Caco-2 (cell line): ENCODE measurements around the gene OR8H3. TPM values are rescaled to one million over a fixed set of nuclear protein-coding genes. Genes with fewer than 3 reads are reported as not detected.
A peak's percentile ranks its signal among the peaks of the same experiment; 100 is the strongest.

ENCODE experiments used
- BruUV-seq: library from RNA; stranded (reverse); fragments of 400-500 nt; replicated peaks from 2 replicates; lab custom pipeline; 2021; lab: Mats Ljungman, UMichigan
- CTCF ChIA-PET: fragments of 300-600 bp; sonication (Branson Sonifier 250); formaldehyde crosslinking; loops from one replicate; lab custom pipeline; 2022; ENCODE audit warnings: antibody characterized with exemption; lab: Charles Lee
- POLR2A ChIA-PET: fragments of 300-600 bp; sonication (Branson Sonifier 250); formaldehyde crosslinking; loops from one replicate; lab custom pipeline; 2022; ENCODE audit warnings: antibody characterized with exemption; lab: Charles Lee
- DNase-seq, 2 experiments: peaks; one replicate each; pipeline versions ENCODE4 v3.0.0 to v3.0.0-alpha.2; 2020 to 2022
- H3K27me3 ChIP-seq: replicated peaks from 2 replicates; pipeline ENCODE4 v1.6.0; 2011; ENCODE audit warnings: low read length; ENCODE audit not compliant: control insufficient read depth, insufficient read depth
- H3K36me3 ChIP-seq: 2 replicates; pipeline ENCODE4 v1.5.1; 2011; ENCODE audit warnings: low read length; ENCODE audit not compliant: control insufficient read depth, insufficient read depth
- H3K4me1 ChIP-seq: fragments of 250-450 bp; sonication (Bioruptor Pico); 2 replicates; pipeline ENCODE4 v1.5.1; 2020; ENCODE audit warnings: mild to moderate bottlenecking
- H3K4me3 ChIP-seq: 2 replicates; pipeline ENCODE4 v1.5.1; 2011; ENCODE audit warnings: low read depth, mild to moderate bottlenecking, control low read depth, low read length
- H3K9me3 ChIP-seq: fragments of 250-450 bp; sonication (Bioruptor Pico); 2 replicates; pipeline ENCODE4 v1.5.1; 2020; ENCODE audit warnings: mild to moderate bottlenecking, moderate library complexity
- H3K27ac Mint-ChIP-seq: one replicate; pipeline ENCODE4 v1.8.0; 2022; ENCODE audit warnings: mixed read lengths; ENCODE audit not compliant: unreplicated experiment
- H3K27me3 Mint-ChIP-seq: one replicate; pipeline ENCODE4 v1.8.0; 2022; ENCODE audit warnings: mixed read lengths; ENCODE audit not compliant: insufficient read depth, unreplicated experiment
- H3K36me3 Mint-ChIP-seq: one replicate; pipeline ENCODE4 v1.8.0; 2022; ENCODE audit warnings: mild to moderate bottlenecking, mixed read lengths; ENCODE audit not compliant: insufficient read depth, unreplicated experiment
- H3K4me1 Mint-ChIP-seq: one replicate; pipeline ENCODE4 v1.8.0; 2022; ENCODE audit warnings: low read depth, mixed read lengths; ENCODE audit not compliant: unreplicated experiment
- H3K4me3 Mint-ChIP-seq: one replicate; pipeline ENCODE4 v1.8.0; 2022; ENCODE audit warnings: mild to moderate bottlenecking, moderate library complexity, mixed read lengths; ENCODE audit not compliant: unreplicated experiment
- H3K9me3 Mint-ChIP-seq: one replicate; pipeline ENCODE4 v1.8.0; 2022; ENCODE audit warnings: mixed read lengths; ENCODE audit not compliant: unreplicated experiment
- intact Hi-C: fragments of 100-400 bp; cut with micrococcal nuclease; formaldehyde crosslinking; loops from one replicate; pipeline ENCODE4 v1.10.0; 2022; ENCODE audit not compliant: unreplicated experiment
- total RNA-seq: library from RNA; stranded (reverse); gene quantifications from 2 replicates; pipeline ENCODE4 v1.2.3, GENCODE V29; 2022
- TF ChIP-seq, protein P1 (sequence below), 2 experiments: fragments of 200-600 bp in 1 of 2; IDR thresholded peaks; 1 replicate in 1 of 2; 2 replicates in 1 of 2; pipeline versions ENCODE4 v1.5.1 to v1.8.0; 2011 to 2022; ENCODE audit warnings: antibody characterized with exemption in 1 of 2, control low read depth in 1 of 2, inconsistent platforms in 1 of 2, low read depth in 1 of 2, low read length in 1 of 2, mild to moderate bottlenecking in 1 of 2, moderate library complexity in 1 of 2; ENCODE audit not compliant: insufficient read depth in 1 of 2, severe bottlenecking in 1 of 2, unreplicated experiment in 1 of 2

OR8H3 gene
- total RNA-seq, 1 experiment from 2014 or later, result not detected

GRCh38 chr11:56163804-56164203 lies 41.6 kb downstream of the OR8H3 start:
- no TSS peak for BruUV-seq
- ChIA-PET CTCF (no interaction called here), POLR2A (no interaction called here)
- no peaks in the 10 kb centered on the region for H3K36me3 ChIP-seq
- Mint-ChIP-seq H3K9me3 (no peaks in the 10 kb centered on the region), H3K27me3 (no peaks in the 10 kb centered on the region), H3K4me3 (no peak overlapping the region), H3K27ac (no peak overlapping the region), H3K36me3 (no peaks in the 10 kb centered on the region), H3K4me1 (no peaks in the 10 kb centered on the region)
- H3K27me3 ChIP-seq, result no peaks in the 10 kb centered on the region
- TF ChIP-seq, protein P1, sequence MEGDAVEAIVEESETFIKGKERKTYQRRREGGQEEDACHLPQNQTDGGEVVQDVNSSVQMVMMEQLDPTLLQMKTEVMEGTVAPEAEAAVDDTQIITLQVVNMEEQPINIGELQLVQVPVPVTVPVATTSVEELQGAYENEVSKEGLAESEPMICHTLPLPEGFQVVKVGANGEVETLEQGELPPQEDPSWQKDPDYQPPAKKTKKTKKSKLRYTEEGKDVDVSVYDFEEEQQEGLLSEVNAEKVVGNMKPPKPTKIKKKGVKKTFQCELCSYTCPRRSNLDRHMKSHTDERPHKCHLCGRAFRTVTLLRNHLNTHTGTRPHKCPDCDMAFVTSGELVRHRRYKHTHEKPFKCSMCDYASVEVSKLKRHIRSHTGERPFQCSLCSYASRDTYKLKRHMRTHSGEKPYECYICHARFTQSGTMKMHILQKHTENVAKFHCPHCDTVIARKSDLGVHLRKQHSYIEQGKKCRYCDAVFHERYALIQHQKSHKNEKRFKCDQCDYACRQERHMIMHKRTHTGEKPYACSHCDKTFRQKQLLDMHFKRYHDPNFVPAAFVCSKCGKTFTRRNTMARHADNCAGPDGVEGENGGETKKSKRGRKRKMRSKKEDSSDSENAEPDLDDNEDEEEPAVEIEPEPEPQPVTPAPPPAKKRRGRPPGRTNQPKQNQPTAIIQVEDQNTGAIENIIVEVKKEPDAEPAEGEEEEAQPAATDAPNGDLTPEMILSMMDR (IDR thresholded peaks at IDR 0.05; ENCODE audit: insufficient read depth in 1 of 2, low read depth in 1 of 2, low read length in 1 of 2, severe bottlenecking in 1 of 2, unreplicated experiment in 1 of 2), result no peak
- intact Hi-C loops, result no loop called here
- H3K4me1 ChIP-seq, result no peaks in the 10 kb centered on the region
- DNase-seq, result no peak
- no peak overlapping the region for H3K4me3 ChIP-seq
- no peaks in the 10 kb centered on the region for H3K9me3 ChIP-seq

DNA sequence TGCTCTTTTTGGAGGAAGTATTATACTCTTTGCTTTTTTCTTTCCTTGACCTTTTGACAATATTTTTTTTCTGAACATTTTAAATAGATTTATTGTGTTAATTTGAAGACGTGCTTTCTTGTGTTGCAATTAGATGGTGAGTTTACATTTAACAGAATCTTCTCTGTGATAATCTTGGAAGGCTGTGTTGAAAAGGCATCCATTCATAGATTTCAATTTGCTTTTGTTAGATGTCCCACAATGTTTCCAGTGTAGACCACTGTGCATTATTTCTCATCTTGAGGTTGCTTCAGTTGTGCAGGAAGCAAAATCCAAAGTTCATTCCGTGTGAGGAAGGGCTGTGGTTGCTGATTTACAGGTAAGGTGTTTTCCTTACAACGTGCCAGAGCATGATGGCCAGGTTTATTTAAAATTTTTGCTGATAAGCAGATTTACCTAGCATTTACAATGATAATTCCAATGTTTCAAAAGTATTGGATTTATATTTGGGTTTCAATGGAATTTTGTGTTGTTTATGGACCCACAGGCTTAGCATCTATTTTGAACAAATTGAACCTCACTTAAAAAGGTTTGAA lies 50.2 kb downstream of the OR8H3 start:
- H3K9me3 Mint-ChIP-seq, result no peaks in the 10 kb centered on the region
- H3K27me3 ChIP-seq, result no peaks in the 10 kb centered on the region
- H3K4me3 Mint-ChIP-seq, result no peak overlapping the region
- H3K4me3 ChIP-seq, result no peak overlapping the region
- H3K36me3 ChIP-seq, result no peaks in the 10 kb centered on the region
- H3K27me3 Mint-ChIP-seq, result no peaks in the 10 kb centered on the region
- TF ChIP-seq, protein P1 (IDR thresholded peaks at IDR 0.05; ENCODE audit: insufficient read depth in 1 of 2, low read depth in 1 of 2, low read length in 1 of 2, severe bottlenecking in 1 of 2, unreplicated experiment in 1 of 2), result no peak
- no peaks in the 10 kb centered on the region for H3K4me1 Mint-ChIP-seq
- no peaks in the 10 kb centered on the region for H3K36me3 Mint-ChIP-seq
- no TSS peak for BruUV-seq
- intact Hi-C loops, result loop anchor here (1.0 kb wide), 1 partner anchor 21 kb away; no protein-coding TSS in a partner anchor
- POLR2A ChIA-PET, result no interaction called here
- peak; percentile 15 to 37 for DNase-seq
- peaks cover 14% of the 10 kb centered on the region for H3K4me1 ChIP-seq
- CTCF ChIA-PET, result no interaction called here
- no peaks in the 10 kb centered on the region; the same call in 1 of the 2 replicates for H3K9me3 ChIP-seq
- no peak overlapping the region for H3K27ac Mint-ChIP-seq

Other genes starting within 250 kb of the OR8H3 start
- not detected in 2 replicates for gene TRIM51, start 239.1 kb upstream of the OR8H3 start, total RNA-seq
- not detected in 2 replicates for gene OR5W2, start 207.8 kb upstream of the OR8H3 start, total RNA-seq
- gene OR5I1, start 186.0 kb upstream of the OR8H3 start, total RNA-seq, result not detected in 2 replicates
- gene OR10AG1, start 152.4 kb upstream of the OR8H3 start, total RNA-seq, result not detected in 2 replicates
- not detected in 2 replicates for gene OR5F1, start 127.7 kb upstream of the OR8H3 start, total RNA-seq
- not detected in 2 replicates for gene OR5AS1, start 94.7 kb upstream of the OR8H3 start, total RNA-seq
- not detected in 2 replicates for gene OR8I2, start 29.1 kb upstream of the OR8H3 start, total RNA-seq
- gene OR8H2, start 18.7 kb upstream of the OR8H3 start, total RNA-seq, result not detected in 2 replicates
- gene OR8J3, start 17.8 kb downstream of the OR8H3 start, total RNA-seq, result not detected in 2 replicates
- not detected in 2 replicates for gene OR8K5, start 37.9 kb downstream of the OR8H3 start, total RNA-seq
- not detected in 2 replicates for gene OR5J2, start 54.2 kb downstream of the OR8H3 start, total RNA-seq
- not detected in 2 replicates for gene OR5T2, start 111.9 kb downstream of the OR8H3 start, total RNA-seq
- gene OR5T3, start 129.9 kb downstream of the OR8H3 start, total RNA-seq, result not detected in 2 replicates
- not detected in 2 replicates for gene OR5T1, start 151.8 kb downstream of the OR8H3 start, total RNA-seq
- not detected in 2 replicates for gene OR8H1, start 169.9 kb downstream of the OR8H3 start, total RNA-seq
- gene OR8K3, start 192.8 kb downstream of the OR8H3 start, total RNA-seq, result not detected in 2 replicates
- not detected in 2 replicates for gene OR8K1, start 223.7 kb downstream of the OR8H3 start, total RNA-seq
- gene OR8J1, start 231.9 kb downstream of the OR8H3 start, total RNA-seq, result not detected in 2 replicates